Measurements from ENCODE around the gene EIF2B2.
"Not testable (repeated sequence)": the region's sequence is repeated elsewhere in the genome, so short reads cannot be mapped to it uniquely, and the experiment has no call there.

Gene EIF2B2

GRCh38 chr14:74995781-74996180, 6.9 kb upstream of the EIF2B2 start:
- not testable (repeated sequence) for DNase-seq

- DNase-seq: no peak
Observed at GRCh38 chr14:75001261-75001660, 1.5 kb upstream of the EIF2B2 start.

GRCh38 chr14:75001899-75002298, 822 bp upstream of the EIF2B2 start:
- DNase-seq: no peak

GRCh38 chr14:75003250-75004027, 718 bp downstream of the EIF2B2 start:
- no peak for DNase-seq

- DNase-seq: no peak
Observed at GRCh38 chr14:75005357-75005756, 2.6 kb downstream of the EIF2B2 start.

GRCh38 chr14:75009176-75009575, 6.5 kb downstream of the EIF2B2 start:
- DNase-seq: no peak

- DNase-seq: no peak
Observed at GRCh38 chr14:75010472-75011093, 7.9 kb downstream of the EIF2B2 start.

- no peak for DNase-seq
Observed at GRCh38 chr14:75011356-75011994, 8.8 kb downstream of the EIF2B2 start.

- DNase-seq: no peak
Observed at GRCh38 chr14:75013290-75013689, 10.6 kb downstream of the EIF2B2 start.

- no peak for DNase-seq
Observed at GRCh38 chr14:75015496-75015895, 12.8 kb downstream of the EIF2B2 start.

- DNase-seq: no peak
Observed at GRCh38 chr14:75016815-75017214, 14.1 kb downstream of the EIF2B2 start.

- no peak for DNase-seq
Observed at GRCh38 chr14:75018694-75019093, 16.0 kb downstream of the EIF2B2 start.

- DNase-seq: no peak
Observed at GRCh38 chr14:75022655-75023054, 19.9 kb downstream of the EIF2B2 start.

GRCh38 chr14:75023108-75023507, 20.4 kb downstream of the EIF2B2 start:
- no peak for DNase-seq

- no peak for DNase-seq
Observed at GRCh38 chr14:75025082-75025481, 22.4 kb downstream of the EIF2B2 start.

GRCh38 chr14:75025876-75026275, 23.2 kb downstream of the EIF2B2 start:
- DNase-seq: no peak

- DNase-seq: no peak
Observed at GRCh38 chr14:75030147-75030546, 27.4 kb downstream of the EIF2B2 start.

GRCh38 chr14:75032939-75033338, 30.2 kb downstream of the EIF2B2 start:
- DNase-seq: no peak

GRCh38 chr14:75040507-75040906, 37.8 kb downstream of the EIF2B2 start:
- no peak for DNase-seq

- no peak for DNase-seq
Observed at GRCh38 chr14:75040959-75041358, 38.2 kb downstream of the EIF2B2 start.

GRCh38 chr14:75041613-75042012, 38.9 kb downstream of the EIF2B2 start:
- DNase-seq: no peak

GRCh38 chr14:75042035-75042434, 39.3 kb downstream of the EIF2B2 start:
- DNase-seq: no peak

- no peak for DNase-seq
Observed at GRCh38 chr14:75044322-75044721, 41.6 kb downstream of the EIF2B2 start.

- no peak for DNase-seq
Observed at GRCh38 chr14:75044752-75045151, 42.0 kb downstream of the EIF2B2 start.

Data from T1000 (cell line).